Esophagus squamous epithelium (tissue), 5 donors: ENCODE measurements around the gene PAK1. TPM values are rescaled to one million over a fixed set of nuclear protein-coding genes. Genes with fewer than 3 reads are reported as not detected.

Experiments used
- DNase-seq: peaks from one replicate; lab custom pipeline; 2025; lab: John Stamatoyannopoulos, UW
- H3K27ac ChIP-seq, 4 donors: fragments of 200-600 bp; sonication (generic); one replicate each; pipeline ENCODE4 v1.5.1; 2016 to 2019; ENCODE audit warnings: mild to moderate bottlenecking in 1 of 4
- H3K27me3 ChIP-seq, 4 donors: fragments of 200-600 bp; sonication (generic); 1 replicate in 3 of 4; 2 replicates in 1 of 4; pipeline versions ENCODE4 v1.5.1 to v1.6.0; 2017 to 2021; ENCODE audit warnings: antibody characterized with exemption in 1 of 4
- H3K36me3 ChIP-seq, 3 donors: fragments of 200-600 bp; sonication (generic); one replicate each; pipeline ENCODE4 v1.5.1; 2016 to 2019
- H3K4me1 ChIP-seq, 3 donors: fragments of 200-600 bp; sonication (generic); one replicate each; pipeline ENCODE4 v1.5.1; 2017 to 2019
- H3K4me3 ChIP-seq, 4 donors: fragments of 200-600 bp; sonication (generic); 1 replicate in 3 of 4; 2 replicates in 1 of 4; pipeline ENCODE4 v1.5.1; 2016 to 2019; ENCODE audit warnings: mild to moderate bottlenecking in 2 of 4, moderate library complexity in 1 of 4
- H3K9me3 ChIP-seq, 3 donors: fragments of 200-600 bp; sonication (generic); one replicate each; pipeline ENCODE4 v1.5.1; 2016 to 2019
- POLR2A ChIP-seq, 4 donors: fragments of 450-650 bp; IDR thresholded peaks; one replicate each; pipeline ENCODE4 v1.6.1; 2017; ENCODE audit warnings: antibody characterized with exemption in 4 of 4, mild to moderate bottlenecking in 4 of 4, moderate library complexity in 3 of 4
- WGBS, 2 donors: methylation state at CpG; one replicate each; pipeline ENCODE4 v1.1.5; 2018; 5-methylcytosine and 5-hydroxymethylcytosine counted together
- intact Hi-C: fragments of 100-400 bp; cut with DNase I; formaldehyde crosslinking; loops from one replicate; pipeline ENCODE4 v1.15.0; 2022
- total RNA-seq, 4 donors: library from RNA; depleted of rRNA; stranded (reverse); fragments of >200 nt; gene quantifications; one replicate each; pipeline ENCODE4 v1.1.0, GENCODE V29; 2016
- TF ChIP-seq, protein P1 (sequence below), 6 experiments: fragments of 450-650 bp in 4 of 6; fragments of 200-600 bp in 2 of 6; sonication (generic) in 2 of 6; IDR thresholded peaks; one replicate each; pipeline ENCODE4 v1.5.1; 2016 to 2019; ENCODE audit warnings: antibody characterized with exemption in 6 of 6, mild to moderate bottlenecking in 4 of 6, moderate library complexity in 4 of 6
- donor health status: DM: yes; HTN: yes; CAD: no.

PAK1 gene
- total RNA-seq, 4 donors from 2014 or later: 17.4 to 41.6 (median 24.8) TPM

DNA sequence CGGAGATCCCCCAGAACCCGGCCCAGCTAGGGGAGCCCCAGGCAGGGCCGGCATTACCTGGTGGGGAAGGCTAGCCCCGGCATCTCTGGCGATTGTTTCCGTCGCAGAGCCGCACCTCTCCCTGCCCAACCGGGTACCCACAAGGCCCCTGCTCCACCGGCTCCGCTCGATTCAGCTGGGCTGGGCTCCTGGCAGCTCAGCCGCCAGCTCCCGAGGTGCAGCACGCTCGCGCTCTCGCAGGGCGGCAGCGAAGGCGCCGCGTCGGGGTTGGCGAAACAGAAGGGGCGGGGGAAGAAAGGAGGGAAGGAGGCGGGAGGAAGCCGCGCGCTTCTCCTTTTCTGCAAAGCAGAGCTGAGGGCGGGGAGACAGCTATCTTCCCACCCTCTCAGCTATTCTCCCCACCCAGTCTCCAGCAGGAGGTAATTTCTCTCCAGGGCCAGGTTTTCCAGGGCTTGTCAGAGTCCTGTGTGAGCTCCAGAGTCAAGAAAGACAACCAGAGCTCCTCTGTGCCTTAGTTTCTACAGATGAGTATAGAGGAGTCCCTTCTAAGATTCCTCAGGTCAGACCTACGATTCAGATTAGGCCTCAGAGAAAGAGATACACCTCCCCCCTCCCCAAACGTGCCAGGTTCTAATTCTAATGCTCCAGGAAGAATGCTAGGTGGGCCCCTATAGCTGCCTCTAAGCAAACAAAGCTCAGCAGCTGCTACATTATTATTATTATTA, 62.0 kb downstream of the PAK1 start:
- Histone ChIP-seq H3K27ac (peak overlapping the region; percentile 76 to 86 (median 82)), H3K4me3 (peak overlapping the region; percentile 37 to 70 (median 52)), H3K27me3 (no peaks in the 10 kb centered on the region), H3K9me3 (no peaks in the 10 kb centered on the region), H3K4me1 (peaks cover 15 to 56% (median 20%) of the 10 kb centered on the region in 3 donors), H3K36me3 (no peaks in the 10 kb centered on the region)
- 1% methylated on average over 11 to 15 of the region's 33 CpGs for WGBS, 2 donors
- DNase-seq: peak; percentile 12
- TF ChIP-seq POLR2A (IDR thresholded peaks at IDR 0.05): peak in 1 of 4 donors; percentile 59
- TF ChIP-seq, protein P1, sequence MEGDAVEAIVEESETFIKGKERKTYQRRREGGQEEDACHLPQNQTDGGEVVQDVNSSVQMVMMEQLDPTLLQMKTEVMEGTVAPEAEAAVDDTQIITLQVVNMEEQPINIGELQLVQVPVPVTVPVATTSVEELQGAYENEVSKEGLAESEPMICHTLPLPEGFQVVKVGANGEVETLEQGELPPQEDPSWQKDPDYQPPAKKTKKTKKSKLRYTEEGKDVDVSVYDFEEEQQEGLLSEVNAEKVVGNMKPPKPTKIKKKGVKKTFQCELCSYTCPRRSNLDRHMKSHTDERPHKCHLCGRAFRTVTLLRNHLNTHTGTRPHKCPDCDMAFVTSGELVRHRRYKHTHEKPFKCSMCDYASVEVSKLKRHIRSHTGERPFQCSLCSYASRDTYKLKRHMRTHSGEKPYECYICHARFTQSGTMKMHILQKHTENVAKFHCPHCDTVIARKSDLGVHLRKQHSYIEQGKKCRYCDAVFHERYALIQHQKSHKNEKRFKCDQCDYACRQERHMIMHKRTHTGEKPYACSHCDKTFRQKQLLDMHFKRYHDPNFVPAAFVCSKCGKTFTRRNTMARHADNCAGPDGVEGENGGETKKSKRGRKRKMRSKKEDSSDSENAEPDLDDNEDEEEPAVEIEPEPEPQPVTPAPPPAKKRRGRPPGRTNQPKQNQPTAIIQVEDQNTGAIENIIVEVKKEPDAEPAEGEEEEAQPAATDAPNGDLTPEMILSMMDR (IDR thresholded peaks at IDR 0.05): peak in 2 of 6 experiments; percentile 5 to 10
- intact Hi-C loops: no loop called here

DNA sequence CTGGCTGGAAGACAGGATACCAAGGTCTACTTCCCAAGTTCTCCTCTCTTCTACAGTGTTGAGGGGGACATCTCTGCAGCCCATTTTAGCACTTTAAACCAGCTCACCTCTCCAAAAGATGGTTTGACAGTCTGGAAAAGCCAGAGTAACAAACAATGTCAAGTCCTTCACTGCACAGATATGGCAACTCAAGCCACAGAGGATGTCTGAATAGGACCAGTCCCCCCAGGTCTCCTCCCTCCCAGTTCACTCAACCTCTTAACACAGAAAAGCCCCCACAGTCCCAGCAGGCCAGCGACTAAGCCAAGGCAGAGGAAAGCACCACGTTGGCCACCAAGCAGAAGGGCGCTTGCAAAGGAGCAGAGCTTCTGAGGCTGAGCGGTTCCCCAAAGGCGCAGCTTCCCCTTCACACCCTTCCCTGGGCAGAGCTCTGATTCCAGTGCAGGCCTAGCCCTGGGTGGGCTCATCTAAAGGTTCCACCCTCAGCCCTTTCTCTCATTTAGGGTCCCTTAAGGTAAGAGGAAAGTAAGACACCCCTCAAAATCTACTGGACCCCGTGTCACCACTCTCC, 62.7 kb downstream of the PAK1 start:
- intact Hi-C loops: no loop called here
- Histone ChIP-seq H3K27me3 (no peaks in the 10 kb centered on the region), H3K4me3 (peak overlapping the region; percentile 37 to 70 (median 52)), H3K27ac (peak overlapping the region; percentile 76 to 86 (median 82)), H3K4me1 (peaks cover 15 to 62% (median 20%) of the 10 kb centered on the region in 3 donors), H3K36me3 (no peaks in the 10 kb centered on the region), H3K9me3 (no peaks in the 10 kb centered on the region)
- no peak for DNase-seq
- 0 to 10% methylated on average over 1 to 6 of the region's 6 CpGs for WGBS, 2 donors
- TF ChIP-seq POLR2A (IDR thresholded peaks at IDR 0.05): no peak
- TF ChIP-seq, protein P1 (IDR thresholded peaks at IDR 0.05): no peak

DNA sequence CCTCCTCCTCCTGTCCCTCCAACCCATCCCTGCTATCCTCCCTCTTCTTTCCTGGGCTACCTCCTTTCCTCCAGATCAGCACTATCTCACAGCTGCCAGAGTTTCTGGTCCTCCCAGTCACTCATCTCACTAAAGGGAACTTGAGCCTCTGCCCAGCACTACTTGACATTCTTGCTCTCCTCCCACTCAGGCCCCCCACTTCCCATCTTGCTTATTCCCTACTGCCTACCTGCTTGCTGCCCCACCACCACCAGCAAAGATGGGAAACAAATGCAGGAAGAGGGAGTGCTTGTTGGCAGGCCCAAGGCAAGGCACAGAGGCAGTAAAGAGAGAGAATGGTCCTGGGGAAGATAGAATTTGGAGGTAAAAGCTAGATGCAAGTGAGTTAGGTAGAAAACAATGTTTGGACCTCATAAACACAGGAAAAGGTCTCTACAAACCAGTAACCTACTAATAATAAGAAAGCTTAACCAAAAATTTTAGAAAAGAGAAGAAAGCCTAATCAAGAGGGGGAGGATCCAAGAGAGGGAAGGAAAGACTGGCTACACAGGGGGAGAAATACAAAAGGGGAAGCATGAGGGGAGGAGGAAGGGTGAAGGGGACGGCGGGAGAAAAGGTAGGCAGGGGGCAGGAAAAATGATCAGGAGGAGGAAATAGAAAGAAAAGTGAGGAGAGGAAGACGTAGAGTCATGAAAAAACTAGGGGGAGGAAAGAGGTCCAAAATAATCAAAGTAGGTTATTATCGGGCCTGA, 63.6 kb downstream of the PAK1 start:
- Histone ChIP-seq H3K27ac (no peak overlapping the region), H3K27me3 (no peaks in the 10 kb centered on the region), H3K36me3 (no peaks in the 10 kb centered on the region), H3K4me3 (no peak overlapping the region), H3K9me3 (no peaks in the 10 kb centered on the region), H3K4me1 (peaks cover 15 to 67% (median 20%) of the 10 kb centered on the region in 3 donors)
- TF ChIP-seq, protein P1 (IDR thresholded peaks at IDR 0.05): no peak
- WGBS, 2 donors: 64 to 77% methylated on average over 4 of the region's 4 CpGs
- DNase-seq: no peak
- intact Hi-C loops: no loop called here

DNA sequence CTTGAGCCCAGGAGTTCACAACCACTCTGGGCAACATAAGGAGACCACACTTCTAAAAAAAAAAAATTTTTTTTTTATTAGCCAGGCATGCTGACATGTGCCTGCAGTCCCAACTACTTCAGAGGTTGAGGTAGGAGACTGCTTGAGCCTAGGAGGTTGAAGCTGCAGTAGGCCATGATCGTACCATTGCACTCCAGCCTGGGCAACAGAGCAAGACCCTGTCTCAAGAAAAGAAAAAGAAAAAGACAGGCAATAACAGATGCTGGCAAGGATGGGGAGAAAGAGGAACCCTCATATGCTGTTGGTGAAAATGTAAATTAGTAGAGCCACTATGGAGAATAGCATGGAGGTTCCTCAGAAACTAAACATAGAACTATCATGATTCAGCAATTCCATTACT, 64.8 kb downstream of the PAK1 start:
- H3K4me3 ChIP-seq: no peak overlapping the region
- no peak for DNase-seq
- intact Hi-C loops: no loop called here
- no peak for TF ChIP-seq POLR2A (IDR thresholded peaks at IDR 0.05)
- TF ChIP-seq, protein P1 (IDR thresholded peaks at IDR 0.05): no peak
- peaks cover 15 to 70% (median 20%) of the 10 kb centered on the region in 3 donors for H3K4me1 ChIP-seq
- 92% methylated on average over 1 of the region's 1 CpG; no CpG with 5 or more reads in 1 of the 2 donors for WGBS, 2 donors
- no peak overlapping the region for H3K27ac ChIP-seq
- H3K36me3 ChIP-seq: no peaks in the 10 kb centered on the region
- no peaks in the 10 kb centered on the region for H3K27me3 ChIP-seq
- no peaks in the 10 kb centered on the region for H3K9me3 ChIP-seq
